Measurements from ENCODE around the gene ST8SIA2.

The ST8SIA2 gene

DNA sequence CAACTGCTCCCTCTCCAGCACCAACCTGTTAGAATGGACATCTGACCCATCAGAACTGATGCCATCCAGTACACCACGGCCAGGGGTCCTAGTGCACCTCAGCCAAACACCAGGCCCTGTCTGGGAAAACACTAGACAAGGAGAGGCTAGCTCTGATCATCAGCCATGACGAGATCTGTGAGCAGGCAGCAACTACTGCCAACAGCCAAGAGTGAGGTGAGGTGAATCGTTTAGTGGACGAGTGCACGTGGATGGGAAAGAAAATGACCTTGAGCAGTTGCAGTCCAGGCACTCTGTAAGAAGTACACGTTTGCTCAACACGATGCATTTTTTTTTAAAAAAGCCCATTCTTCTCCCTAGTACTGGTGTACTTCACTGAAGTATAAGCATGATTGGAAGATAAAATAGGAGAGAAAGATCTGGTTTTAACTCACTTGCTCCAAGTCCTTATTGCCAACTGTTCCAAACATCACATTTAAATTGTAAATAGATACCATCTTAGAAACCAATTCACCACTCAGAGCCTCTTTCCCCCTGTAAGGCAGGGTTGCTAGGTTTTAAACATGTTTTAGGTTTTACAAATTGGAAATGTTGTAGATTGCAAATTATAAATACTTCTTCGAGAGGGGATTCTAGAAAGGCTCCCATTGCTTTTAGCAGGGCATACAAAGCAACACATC is 5.7 kb downstream of the ST8SIA2 start:
- DNase-seq (ENCODE audit: low read depth): no peak

DNA sequence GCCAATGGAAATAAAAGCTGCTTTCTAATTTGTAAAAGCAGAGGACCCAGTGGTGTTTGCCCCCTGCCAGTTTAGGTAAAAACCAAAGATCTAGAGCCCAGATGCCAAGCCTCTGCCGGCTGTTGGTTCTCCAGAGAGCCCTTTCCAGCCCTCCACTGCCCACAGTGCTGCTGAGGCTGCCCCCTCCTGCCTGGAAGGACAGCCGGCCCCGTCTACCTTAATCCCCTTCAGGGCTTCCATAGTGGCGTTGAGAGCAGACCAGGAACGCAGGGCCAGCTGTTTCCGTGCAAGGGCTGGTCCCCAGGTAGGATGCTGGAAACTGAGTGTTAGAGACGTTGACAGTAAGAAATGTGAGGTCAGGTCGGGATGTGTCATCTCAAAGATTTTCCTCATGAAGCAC is 6.9 kb downstream of the ST8SIA2 start:
- no peak for DNase-seq (ENCODE audit: low read depth)

DNA sequence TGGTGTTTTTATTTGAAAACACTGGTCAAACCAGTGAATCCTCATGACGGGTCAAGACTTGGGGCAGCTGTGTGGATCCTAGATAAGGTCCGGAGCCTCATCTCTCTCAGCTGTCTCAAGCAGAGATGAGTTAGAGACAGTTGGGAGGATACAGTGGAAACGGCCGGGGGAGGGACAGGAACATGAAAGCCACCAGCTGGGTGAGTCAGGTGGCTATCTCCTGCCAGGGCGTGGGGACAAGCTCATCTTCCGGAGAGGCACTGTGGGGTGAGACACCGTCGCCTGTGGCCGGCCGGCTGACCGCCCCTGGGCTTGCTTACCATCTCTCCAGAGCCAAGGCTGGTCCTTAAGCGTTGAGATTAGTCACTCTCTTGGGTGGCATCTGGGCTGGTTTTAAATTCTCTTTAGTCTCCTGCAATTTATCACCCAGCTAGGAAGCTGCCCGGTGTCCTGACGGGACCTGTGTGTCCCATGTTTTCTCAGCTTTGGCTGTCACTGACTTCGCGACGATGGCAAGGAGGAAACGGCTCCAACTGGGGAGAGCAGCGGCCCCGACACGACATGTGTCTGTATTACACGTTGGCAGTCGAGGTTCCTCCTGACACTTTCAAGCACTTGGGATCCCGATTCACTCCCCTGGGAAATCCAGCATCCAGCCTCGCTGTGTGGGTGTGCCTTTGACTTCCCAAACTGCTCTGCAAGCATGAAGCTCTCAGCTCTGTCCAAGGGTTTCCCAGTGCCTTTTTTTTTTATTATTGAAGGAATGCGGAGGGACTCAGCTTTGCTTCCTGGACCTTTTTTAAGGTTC is 7.5 kb downstream of the ST8SIA2 start:
- DNase-seq (ENCODE audit: low read depth): no peak

DNA sequence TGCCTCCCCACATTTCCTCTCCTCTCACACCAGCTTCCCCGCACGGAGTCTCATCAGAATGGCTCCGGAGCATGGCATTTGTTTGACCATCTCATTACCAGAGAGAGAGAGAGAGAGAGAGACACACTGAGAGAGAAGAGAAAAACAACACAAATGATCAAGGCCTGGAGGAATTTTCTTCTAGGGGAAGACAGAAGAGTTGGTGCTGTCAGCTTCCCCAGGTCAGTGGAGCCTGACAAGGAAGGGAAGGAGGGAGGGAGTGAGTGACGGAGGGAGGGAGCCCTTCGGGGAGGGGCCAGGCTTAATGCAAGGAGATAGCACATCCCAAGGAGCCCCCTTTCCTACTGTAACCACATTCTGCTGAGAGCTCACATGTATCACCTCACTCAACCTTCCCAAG is 9.1 kb downstream of the ST8SIA2 start:
- no peak for DNase-seq (ENCODE audit: low read depth)

DNA sequence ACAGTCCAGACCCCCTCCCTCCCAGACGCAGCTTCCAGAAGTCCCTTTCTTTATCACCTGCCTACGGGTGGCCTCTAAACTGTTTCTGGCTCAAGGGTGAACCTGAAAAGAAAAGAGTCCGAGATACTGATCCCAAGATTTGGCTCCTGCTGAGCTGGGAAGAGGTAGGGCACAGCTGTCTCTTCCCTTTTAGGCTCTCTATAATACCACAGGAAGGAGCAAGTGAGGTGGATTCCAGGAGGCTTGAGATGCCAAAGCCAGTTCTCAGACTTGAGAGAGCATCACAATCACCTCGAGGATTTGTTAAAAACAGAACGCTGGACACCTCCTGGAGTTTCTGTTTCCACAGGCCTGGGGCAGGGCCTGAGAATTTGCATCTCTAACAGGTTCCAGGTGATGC is 12.3 kb downstream of the ST8SIA2 start:
- DNase-seq (ENCODE audit: low read depth): no peak

DNA sequence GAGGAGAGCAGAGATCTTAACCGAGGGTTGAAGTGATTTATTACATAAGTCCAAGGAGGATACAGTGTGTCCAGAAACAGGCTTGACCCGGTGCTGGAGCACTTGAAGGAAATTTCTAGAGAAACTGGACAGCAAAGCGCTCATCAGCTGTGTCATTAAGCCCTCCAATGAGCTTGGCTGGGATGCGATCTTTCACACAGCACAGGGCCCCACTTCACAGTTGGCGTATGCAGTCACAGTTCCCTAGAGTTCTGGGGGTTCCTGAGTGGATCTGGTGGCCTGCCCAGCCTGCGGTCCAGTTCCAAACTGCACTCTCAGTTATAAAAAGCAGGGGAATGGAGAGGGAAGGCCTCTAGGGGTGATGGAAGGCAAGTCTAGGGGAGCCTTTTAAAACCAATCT is 13.6 kb downstream of the ST8SIA2 start:
- no peak for DNase-seq (ENCODE audit: low read depth)

DNA sequence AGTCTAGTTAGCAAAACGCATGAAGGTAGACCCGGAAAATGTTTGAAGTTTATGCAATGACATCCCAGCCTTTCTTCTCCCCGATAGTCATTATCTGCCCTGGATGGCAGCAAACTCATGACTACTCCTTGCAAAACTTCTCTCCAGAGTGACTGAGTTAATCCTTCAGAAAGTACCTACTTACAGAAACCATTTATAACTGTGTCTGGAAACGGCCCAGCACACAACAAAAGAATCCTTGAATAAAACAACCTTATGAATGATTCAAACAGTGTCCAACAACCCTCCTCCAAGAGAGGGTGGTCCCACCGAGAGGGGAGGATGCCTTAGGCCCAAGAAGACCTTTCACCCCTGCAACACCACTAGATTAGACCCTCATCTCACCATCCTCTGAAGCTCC is 14.2 kb downstream of the ST8SIA2 start:
- DNase-seq (ENCODE audit: low read depth): no peak

DNA sequence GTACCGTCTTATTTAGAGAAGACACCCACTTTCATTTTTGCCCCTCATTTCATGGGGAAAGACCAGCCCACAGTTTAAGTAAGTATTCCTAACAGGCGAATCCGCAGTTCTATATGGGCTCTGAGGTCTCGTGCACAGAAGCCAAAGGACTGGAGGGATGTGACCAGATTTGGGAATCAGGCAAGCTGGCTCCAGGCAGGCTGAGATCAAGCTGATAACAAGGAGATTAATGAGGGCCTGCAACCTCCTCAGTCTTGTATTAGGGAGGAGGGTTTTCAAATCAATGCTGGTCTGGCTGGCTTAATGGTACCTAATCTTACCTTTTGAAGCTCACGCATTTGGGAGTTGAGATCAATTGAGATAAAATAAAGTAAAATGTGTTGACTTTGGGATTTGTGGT is 15.3 kb downstream of the ST8SIA2 start:
- no peak for DNase-seq (ENCODE audit: low read depth)

DNA sequence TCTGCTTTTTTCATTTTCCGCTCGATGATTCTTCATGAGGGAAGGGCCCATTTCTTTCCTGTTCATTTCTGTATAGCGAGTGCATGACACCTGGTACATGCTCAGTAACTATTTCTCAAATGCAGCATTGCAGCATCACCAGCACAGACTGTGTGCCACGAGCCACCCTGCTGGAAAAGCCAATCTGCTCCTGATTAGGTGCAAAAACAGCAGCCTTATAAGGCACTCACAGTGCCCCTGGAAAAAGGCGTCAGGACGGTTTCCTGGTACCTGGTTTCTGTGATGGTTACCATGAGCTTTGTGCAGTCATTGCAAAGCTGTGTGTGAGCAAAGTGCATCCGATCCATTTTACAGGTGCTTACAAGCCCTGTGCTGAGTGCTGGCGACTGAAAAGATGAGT is 15.8 kb downstream of the ST8SIA2 start:
- DNase-seq (ENCODE audit: low read depth): no peak

DNA sequence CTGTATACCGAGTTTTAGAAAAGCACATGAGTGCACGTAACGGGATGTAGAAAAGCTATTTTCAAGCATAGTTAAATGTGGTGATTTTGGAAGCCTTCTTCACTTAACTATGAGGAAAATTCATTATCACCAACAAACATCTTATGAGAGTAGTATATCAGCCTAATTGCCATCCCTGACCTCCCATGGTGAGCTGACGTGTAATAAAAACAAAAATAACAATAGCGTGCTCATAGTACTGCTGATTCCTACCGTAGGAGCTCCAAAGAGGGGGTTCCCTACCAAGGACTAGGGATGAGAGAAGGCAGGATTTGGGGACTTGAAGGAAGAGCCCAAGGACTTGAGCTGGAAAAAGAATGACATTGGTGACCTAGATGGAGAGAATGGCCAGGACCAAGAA is 16.9 kb downstream of the ST8SIA2 start:
- DNase-seq (ENCODE audit: low read depth): no peak

DNA sequence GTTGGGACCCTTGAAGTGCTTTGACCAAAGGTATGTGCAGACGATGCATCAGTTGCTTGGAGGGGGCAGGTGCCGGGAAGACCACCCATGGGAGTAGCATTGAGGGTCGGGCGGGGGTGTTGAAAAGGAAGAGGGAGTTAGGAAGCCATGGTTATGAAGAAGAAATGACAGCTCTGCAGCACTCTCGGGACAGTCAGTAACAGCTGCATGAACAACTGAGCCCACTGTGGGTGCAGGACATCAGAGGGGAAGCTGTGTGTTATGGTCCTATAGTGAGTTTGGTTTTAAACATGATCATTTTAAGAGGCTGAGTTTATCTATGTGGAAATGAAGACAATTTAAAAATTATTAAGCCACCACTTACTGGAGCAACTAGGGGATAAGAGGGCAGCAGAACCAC is 17.6 kb downstream of the ST8SIA2 start:
- DNase-seq (ENCODE audit: low read depth): no peak

DNA sequence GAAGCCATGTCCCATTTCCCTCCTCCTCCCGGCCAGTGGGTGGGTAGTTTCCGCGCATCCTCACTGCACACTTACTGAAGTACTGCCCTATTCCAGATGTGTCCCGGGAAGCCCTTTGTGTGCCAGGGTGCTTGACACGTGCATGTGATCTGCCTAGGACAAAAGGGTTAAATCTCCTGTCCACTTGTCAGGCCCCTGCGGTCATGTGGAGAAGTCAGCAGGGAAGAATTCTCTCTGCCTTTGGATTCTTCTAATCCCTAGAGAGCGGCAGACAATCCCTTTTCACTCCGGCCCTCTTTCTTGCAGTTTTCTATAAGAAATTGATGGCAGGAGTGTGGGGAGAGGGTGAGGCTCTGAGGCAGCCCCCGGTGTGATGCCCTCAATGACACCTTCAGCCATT is 19.8 kb downstream of the ST8SIA2 start:
- DNase-seq (ENCODE audit: low read depth): no peak

DNA sequence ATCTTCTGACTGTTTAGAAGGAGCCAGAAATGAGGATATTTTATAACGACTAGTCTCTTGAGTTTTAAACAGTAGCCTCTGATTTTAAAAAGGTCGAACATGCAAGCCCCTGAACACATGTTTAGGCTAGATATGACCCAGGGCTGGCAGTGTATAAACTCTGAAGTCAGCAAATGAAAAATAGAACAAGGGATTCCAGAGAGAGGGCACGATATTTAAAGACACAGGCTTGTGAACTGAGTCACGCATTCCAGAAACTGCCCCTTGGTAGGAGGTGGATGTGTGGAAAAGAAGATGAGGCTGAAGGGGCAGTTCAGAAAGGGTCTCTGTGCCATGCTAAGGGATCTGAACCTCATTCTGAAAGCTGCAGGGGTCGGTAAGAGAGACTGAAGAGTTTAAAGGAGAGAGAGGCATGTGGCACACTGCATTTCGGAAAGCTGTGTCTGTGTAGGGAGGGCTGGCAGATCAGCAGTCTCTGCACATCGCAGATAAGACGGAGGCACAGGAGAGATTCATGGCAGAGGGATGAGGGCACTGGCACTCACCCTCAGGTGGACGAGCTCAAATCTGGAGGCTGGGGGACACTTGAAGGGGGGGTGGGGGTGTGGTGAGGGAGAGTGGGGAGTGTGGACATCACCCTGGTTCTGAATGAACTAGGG is 22.1 kb downstream of the ST8SIA2 start:
- DNase-seq (ENCODE audit: low read depth): no peak

DNA sequence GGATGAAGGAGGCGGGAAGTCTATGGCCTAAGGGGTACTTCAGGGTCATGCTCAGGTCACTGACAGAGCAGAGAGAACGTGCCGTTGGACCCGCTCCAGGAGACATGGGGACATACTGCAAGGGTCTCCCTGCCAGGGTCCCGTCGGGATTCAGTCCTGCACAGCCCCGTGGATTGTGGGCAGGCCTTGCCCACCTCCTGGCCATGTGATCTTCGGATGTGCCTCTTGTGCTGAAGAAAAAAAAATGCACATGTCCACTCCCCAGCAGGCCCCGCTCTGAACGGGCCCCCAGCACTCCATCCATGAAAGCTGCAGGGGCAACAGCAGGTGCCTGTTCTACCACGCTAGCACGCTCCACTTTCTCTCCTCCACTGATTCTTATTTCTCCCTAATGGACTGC is 22.9 kb downstream of the ST8SIA2 start:
- no peak for DNase-seq (ENCODE audit: low read depth)

DNA sequence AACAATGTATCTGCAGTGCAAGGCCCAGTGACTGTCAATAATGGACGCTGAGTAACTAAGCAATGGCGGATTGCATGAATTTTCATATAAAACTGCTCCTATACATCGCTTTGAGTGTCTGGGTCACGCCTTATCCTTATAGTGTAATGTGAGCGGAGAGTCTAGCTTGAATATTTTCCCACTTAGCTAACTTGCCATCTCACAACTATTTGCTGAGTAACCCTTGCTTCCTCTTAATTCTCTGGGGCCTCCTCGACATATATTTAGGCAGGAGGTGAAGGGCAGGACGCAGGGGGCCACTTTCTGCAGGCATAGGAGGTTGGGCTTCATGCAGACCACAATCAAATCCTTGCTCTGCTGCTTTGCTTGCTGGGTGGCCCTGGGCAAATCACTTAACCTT is 24.0 kb downstream of the ST8SIA2 start:
- DNase-seq (ENCODE audit: low read depth): no peak

DNA sequence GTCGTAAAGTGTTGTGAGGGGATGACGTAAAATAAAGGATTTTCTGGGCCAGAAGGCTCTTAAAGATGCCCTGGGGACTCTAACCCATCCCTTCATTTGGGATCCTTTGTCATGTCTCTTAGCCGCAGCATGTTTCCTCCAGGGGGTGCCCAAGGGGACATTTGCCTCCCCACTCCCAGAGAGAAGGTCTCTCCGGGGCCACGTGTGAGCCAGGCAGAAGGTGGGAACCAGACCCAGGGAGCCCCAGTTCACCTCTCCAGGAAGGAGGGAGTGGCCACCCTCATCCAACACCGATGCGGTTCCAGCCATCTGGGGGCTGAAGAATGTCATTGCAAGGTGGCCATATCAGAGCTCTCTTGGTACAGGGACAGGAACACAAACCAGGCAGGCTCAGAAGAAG is 25.2 kb downstream of the ST8SIA2 start:
- DNase-seq (ENCODE audit: low read depth): no peak

DNA sequence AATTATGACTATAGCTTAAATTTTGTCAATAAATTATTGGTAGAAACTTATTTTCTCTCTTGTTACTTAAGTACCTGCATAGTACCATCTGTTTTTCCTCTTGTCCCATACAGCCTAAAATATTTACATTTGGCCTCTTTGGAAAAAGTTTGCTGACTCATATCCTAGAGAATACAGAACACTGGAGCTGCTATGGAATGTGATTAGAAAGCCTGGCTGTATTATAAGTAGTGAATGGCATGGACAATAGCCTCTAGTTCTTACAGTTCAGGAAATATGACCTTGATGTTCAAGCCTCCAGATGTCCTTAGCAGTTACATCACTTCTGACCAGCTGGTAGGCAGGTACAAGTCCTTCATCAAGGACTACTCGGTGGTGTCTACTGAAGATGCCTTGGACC is 28.3 kb downstream of the ST8SIA2 start:
- DNase-seq (ENCODE audit: low read depth): no peak

DNA sequence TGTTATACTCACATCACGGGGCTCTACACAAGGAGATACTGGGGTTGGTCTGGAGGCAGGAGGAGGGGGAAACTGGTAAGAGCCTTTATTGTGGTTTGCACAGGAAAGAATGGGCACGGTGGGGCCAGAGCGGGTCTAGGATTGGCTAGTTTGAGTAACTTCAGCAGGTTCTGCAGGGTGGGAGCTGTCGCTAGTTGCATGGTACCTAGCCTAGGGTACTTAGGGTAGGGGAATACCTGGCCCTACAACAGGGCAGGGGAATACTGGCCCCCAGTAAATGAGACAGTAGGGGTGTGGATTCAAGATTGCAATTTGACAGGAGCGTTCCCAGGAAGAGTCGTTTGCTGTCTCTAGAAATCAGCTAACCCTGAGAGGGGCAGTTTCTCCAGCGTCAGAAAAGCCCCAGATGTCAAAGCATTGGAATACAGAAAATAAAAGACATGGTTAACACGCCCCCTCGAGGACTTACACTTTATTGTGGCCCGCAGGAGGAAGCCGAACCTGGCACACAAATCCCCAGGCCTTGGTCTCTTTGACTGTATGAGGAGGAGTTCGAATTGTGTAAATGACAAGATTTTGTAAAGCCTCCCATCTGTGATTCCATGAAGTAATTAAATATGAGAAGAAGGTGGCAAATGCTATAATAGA is 32.0 kb downstream of the ST8SIA2 start:
- DNase-seq (ENCODE audit: low read depth): no peak

DNA sequence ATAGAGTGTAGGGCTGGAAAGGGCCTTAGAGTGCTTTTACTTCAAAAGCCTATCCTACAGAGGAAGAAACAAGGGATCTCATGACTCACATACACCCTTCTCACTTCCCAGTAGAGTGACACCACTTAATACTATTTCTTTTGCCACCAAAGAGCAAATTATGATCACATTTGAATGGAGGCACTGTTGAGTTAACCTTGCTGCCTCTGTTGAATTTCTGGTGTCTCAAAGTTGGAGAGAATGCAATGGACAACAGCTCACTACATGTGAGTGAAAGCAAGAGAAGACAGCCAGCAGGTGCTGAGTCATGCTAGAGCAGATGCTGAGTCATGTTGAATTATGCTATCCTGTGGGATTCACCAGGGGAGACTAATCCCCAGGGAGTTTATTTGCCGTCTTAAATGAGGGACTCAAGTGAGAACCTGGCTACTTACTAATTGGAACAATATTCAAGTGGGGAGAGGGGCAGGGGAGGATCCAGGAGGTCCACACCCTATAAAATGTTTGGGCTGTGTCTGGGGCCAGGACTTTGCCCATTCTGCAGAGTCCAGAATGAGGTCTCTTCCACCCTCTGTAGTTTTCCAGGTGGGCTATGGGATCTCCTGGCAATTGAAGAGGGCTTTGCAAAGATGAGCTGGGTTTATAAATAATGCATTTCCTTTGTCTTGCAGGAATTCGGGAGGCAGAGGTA is 35.8 kb downstream of the ST8SIA2 start:
- no peak for DNase-seq (ENCODE audit: low read depth)

DNA sequence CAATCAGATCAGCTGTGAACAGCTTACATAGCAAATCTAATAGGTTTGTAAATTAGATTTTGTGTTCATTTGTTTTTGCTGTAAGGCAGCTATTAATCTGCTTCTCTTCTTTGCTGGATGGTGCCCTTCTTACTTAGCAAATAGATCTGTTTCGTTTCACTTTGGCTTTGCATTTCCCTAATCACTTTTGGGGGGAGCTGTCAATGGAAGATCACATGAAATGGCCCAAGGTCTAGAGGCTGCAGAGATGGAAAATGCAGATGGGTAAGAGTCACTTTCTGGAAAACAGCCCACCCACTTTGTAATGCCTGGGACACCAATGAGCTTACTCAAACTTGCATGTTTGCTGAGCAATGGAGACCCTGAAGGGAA is 36.4 kb downstream of the ST8SIA2 start:
- no peak for DNase-seq (ENCODE audit: low read depth)

DNA sequence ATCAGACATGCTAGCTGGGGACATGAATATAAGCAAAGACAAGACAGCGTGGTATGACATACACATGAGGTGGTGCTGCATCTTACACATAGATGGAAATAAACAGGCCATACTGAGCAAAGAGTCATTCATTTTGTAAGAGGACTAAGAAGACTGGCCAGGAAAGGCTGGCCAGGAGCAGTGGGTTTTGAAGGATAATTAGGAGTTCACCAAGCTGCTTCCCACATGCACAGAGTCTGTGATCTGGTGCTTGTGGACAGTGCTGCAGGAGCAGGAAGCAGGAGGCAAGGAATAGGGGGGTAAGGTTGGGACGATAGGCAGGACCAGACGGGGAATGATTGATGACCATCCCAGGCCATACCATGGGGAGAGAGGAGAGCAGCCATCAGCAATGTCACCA is 41.5 kb downstream of the ST8SIA2 start:
- DNase-seq (ENCODE audit: low read depth): no peak

DNA sequence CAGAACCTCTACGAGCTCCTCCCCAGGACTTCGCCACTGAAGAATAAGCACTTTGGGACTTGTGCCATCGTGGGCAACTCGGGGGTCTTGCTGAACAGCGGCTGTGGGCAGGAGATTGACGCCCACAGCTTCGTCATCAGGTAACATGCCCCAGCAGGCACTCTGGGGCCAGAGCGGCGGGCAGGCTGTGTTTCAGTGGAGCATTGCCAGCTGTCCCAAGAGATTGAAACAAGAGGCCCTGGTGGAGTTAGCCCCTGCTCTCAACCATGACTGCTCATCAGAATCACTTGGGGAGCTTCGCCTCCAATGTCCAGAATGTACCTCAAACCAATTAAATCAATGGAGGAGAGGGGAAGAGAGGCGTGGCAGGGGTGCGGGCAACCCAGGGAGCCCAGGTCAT is 44.8 kb downstream of the ST8SIA2 start:
- no peak for DNase-seq (ENCODE audit: low read depth)
